Tibial nerve (tissue), 3 donors: ENCODE results near the gene ZBTB16.

Experiments used
- POLR2A ChIP-seq, 2 donors: fragments of 450-650 bp; IDR thresholded peaks; one replicate each; pipeline ENCODE4 v1.6.1; 2017; ENCODE audit warnings: antibody characterized with exemption in 2 of 2, mild to moderate bottlenecking in 2 of 2, moderate library complexity in 2 of 2
- TF ChIP-seq, protein P1 (sequence below), 5 experiments: fragments of 200-600 bp in 3 of 5; fragments of 450-650 bp in 2 of 5; sonication (generic) in 3 of 5; IDR thresholded peaks; one replicate each; pipeline ENCODE4 v1.5.1; 2016 to 2019; ENCODE audit warnings: antibody characterized with exemption in 5 of 5, mild to moderate bottlenecking in 3 of 5, moderate library complexity in 2 of 5

DNA sequence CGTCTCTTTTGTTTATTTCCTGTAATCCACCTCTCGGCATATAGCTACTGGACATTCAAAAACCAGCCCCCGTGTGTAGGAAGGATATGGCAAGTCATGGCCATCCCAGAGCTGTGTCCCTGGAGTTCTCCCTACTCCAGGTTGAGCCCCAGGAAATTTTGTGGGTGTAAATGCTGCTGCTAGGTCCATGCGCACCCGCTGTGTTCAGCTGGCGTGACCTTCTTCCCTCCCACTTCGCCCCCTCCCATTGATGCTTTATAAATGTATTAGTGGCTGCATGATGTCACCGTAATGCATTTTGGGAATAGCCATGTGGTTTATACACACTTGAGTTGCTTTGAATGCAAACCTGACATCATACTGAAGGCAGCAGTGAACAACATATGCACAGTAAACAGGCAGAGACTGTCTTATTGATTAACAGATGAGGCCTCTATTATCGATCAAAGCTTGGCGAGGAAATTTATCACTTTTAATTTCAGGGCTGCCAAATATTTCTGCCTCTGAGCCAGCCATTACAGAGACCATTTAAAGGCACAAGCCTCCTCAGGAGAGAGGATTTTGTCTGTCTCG lies 123.0 kb downstream of the ZBTB16 start:
- TF ChIP-seq, protein P1, sequence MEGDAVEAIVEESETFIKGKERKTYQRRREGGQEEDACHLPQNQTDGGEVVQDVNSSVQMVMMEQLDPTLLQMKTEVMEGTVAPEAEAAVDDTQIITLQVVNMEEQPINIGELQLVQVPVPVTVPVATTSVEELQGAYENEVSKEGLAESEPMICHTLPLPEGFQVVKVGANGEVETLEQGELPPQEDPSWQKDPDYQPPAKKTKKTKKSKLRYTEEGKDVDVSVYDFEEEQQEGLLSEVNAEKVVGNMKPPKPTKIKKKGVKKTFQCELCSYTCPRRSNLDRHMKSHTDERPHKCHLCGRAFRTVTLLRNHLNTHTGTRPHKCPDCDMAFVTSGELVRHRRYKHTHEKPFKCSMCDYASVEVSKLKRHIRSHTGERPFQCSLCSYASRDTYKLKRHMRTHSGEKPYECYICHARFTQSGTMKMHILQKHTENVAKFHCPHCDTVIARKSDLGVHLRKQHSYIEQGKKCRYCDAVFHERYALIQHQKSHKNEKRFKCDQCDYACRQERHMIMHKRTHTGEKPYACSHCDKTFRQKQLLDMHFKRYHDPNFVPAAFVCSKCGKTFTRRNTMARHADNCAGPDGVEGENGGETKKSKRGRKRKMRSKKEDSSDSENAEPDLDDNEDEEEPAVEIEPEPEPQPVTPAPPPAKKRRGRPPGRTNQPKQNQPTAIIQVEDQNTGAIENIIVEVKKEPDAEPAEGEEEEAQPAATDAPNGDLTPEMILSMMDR (IDR thresholded peaks at IDR 0.05) = no peak
- no peak for TF ChIP-seq POLR2A (IDR thresholded peaks at IDR 0.05)
